WTC11 (cell line): ENCODE measurements around the gene TMTC1. TPM values are rescaled to one million over a fixed set of nuclear protein-coding genes. Genes with fewer than 3 reads are reported as not detected.

Experiments
- ATAC-seq: fragments of 200-7000 bp; cut with Tn5 transposase; 2 replicates; pipeline ENCODE4 v1.10.0; 2021; ENCODE audit warnings: mild to moderate bottlenecking, moderate library complexity
- CTCF ChIA-PET: fragments of 300-600 bp; sonication (Branson Sonifier 250); formaldehyde crosslinking; loops from one replicate; lab custom pipeline; 2021; ENCODE audit warnings: antibody characterized with exemption; lab: Charles Lee
- POLR2A ChIA-PET: fragments of 350-600 bp; sonication (Branson Sonifier 250); formaldehyde crosslinking; loops from one replicate; lab custom pipeline; 2021; ENCODE audit warnings: antibody characterized with exemption; lab: Charles Lee
- DNase-seq: peaks from one replicate; pipeline ENCODE4 v3.0.0; 2021; ENCODE audit warnings: low spot score
- H3K27ac Mint-ChIP-seq: 2 replicates; pipeline ENCODE4 v1.8.0; 2021; ENCODE audit warnings: mixed read lengths
- H3K27me3 Mint-ChIP-seq: 2 replicates; pipeline ENCODE4 v1.8.0; 2021; ENCODE audit warnings: low read depth, mild to moderate bottlenecking, moderate library complexity, mixed read lengths
- H3K36me3 Mint-ChIP-seq: 2 replicates; pipeline ENCODE4 v1.8.0; 2021; ENCODE audit warnings: mixed read lengths
- H3K4me1 Mint-ChIP-seq: 2 replicates; pipeline ENCODE4 v1.8.0; 2022; ENCODE audit warnings: mixed read lengths
- H3K4me3 Mint-ChIP-seq: 2 replicates; pipeline ENCODE4 v1.8.0; 2021; ENCODE audit warnings: mild to moderate bottlenecking, moderate library complexity, mixed read lengths
- H3K9me3 Mint-ChIP-seq: 2 replicates; pipeline ENCODE4 v1.8.0; 2021; ENCODE audit warnings: mixed read lengths
- AFF4 ChIP-seq: sonication (generic); formaldehyde crosslinking; IDR thresholded peaks from 2 replicates; pipeline ENCODE4 v1.8.1; 2023; ENCODE audit warnings: mild to moderate bottlenecking, missing genetic modification reagents, borderline replicate concordance
- ATF1 ChIP-seq: sonication (generic); formaldehyde crosslinking; IDR thresholded peaks from 2 replicates; pipeline ENCODE4 v1.8.1; 2023; ENCODE audit warnings: mild to moderate bottlenecking, moderate library complexity, missing genetic modification reagents
- CREB1 ChIP-seq: sonication (generic); formaldehyde crosslinking; IDR thresholded peaks from 2 replicates; pipeline ENCODE4 v1.8.0; 2023; ENCODE audit warnings: mild to moderate bottlenecking, missing genetic modification reagents
- CREM ChIP-seq: sonication (generic); formaldehyde crosslinking; IDR thresholded peaks from 2 replicates; pipeline ENCODE4 v1.8.1; 2022; ENCODE audit warnings: mild to moderate bottlenecking, missing genetic modification reagents, moderate library complexity
- CTCF ChIP-seq: fragments of 200-600 bp; IDR thresholded peaks from 2 replicates; pipeline ENCODE4 v1.8.0; 2022; ENCODE audit warnings: antibody characterized with exemption
- FOXK1 ChIP-seq: sonication (generic); formaldehyde crosslinking; IDR thresholded peaks from 2 replicates; pipeline ENCODE4 v1.8.0; 2022; ENCODE audit warnings: mild to moderate bottlenecking, moderate library complexity, missing genetic modification reagents
- GTF2I ChIP-seq: fragments of 250-450 bp; sonication (Bioruptor Pico); conservative IDR thresholded peaks from 2 replicates; pipeline ENCODE4 v1.4.0; 2021; ENCODE audit warnings: mild to moderate bottlenecking
- JAZF1 ChIP-seq: fragments of 250-450 bp; sonication (Bioruptor Pico); IDR thresholded peaks from 2 replicates; pipeline ENCODE4 v1.9.0; 2021; ENCODE audit warnings: moderate library complexity, mild to moderate bottlenecking, inconsistent platforms
- JUN ChIP-seq: sonication (generic); formaldehyde crosslinking; IDR thresholded peaks from 2 replicates; pipeline ENCODE4 v1.8.0; 2023; ENCODE audit warnings: mild to moderate bottlenecking, missing genetic modification reagents
- NFE2L1 ChIP-seq: sonication (generic); formaldehyde crosslinking; IDR thresholded peaks from 2 replicates; pipeline ENCODE4 v1.8.1; 2023; ENCODE audit warnings: missing genetic modification reagents
- NR1H2 ChIP-seq: sonication (generic); formaldehyde crosslinking; IDR thresholded peaks from 2 replicates; pipeline ENCODE4 v1.9.0; 2021; ENCODE audit warnings: mild to moderate bottlenecking, moderate library complexity, missing genetic modification reagents
- PRRX2 ChIP-seq: fragments of 250-450 bp; sonication (Bioruptor Pico); IDR thresholded peaks from 2 replicates; pipeline ENCODE4 v1.8.0; 2021; ENCODE audit warnings: mild to moderate bottlenecking
- SP1 ChIP-seq: sonication (generic); formaldehyde crosslinking; conservative IDR thresholded peaks from 2 replicates; pipeline ENCODE4 v1.8.1; 2022; ENCODE audit warnings: missing genetic modification reagents
- STAT6 ChIP-seq: sonication (generic); formaldehyde crosslinking; conservative IDR thresholded peaks from 2 replicates; pipeline ENCODE4 v1.8.1; 2023; ENCODE audit warnings: mild to moderate bottlenecking, low read depth, missing genetic modification reagents, moderate library complexity
- TCF7 ChIP-seq: sonication (generic); formaldehyde crosslinking; IDR thresholded peaks from 2 replicates; pipeline ENCODE4 v1.8.0; 2022; ENCODE audit warnings: mild to moderate bottlenecking, low read depth, missing genetic modification reagents, moderate library complexity
- TEAD4 ChIP-seq: sonication (generic); formaldehyde crosslinking; IDR thresholded peaks from 2 replicates; pipeline ENCODE4 v1.8.0; 2022; ENCODE audit warnings: mild to moderate bottlenecking, missing genetic modification reagents
- TP53 ChIP-seq: sonication (generic); formaldehyde crosslinking; IDR thresholded peaks from 2 replicates; pipeline ENCODE4 v1.8.1; 2023; ENCODE audit warnings: mild to moderate bottlenecking, missing genetic modification reagents
- USF1 ChIP-seq: sonication (generic); formaldehyde crosslinking; IDR thresholded peaks from 2 replicates; pipeline ENCODE4 v1.8.0; 2022; ENCODE audit warnings: mild to moderate bottlenecking, missing genetic modification reagents
- ZNF232 ChIP-seq: sonication (generic); formaldehyde crosslinking; IDR thresholded peaks from 2 replicates; pipeline ENCODE4 v1.8.0; 2022; ENCODE audit warnings: mild to moderate bottlenecking, missing genetic modification reagents
- ZNF532 ChIP-seq: fragments of 250-450 bp; sonication (Bioruptor Pico); IDR thresholded peaks from 2 replicates; pipeline ENCODE4 v1.9.0; 2021; ENCODE audit warnings: mild to moderate bottlenecking, borderline replicate concordance
- total RNA-seq: library from RNA; stranded (reverse); gene quantifications from 3 replicates; pipeline ENCODE4 v1.2.3, GENCODE V29; 2021

The TMTC1 gene
- total RNA-seq, 1 experiment from 2014 or later = 17.3 TPM

- no peak for TF ChIP-seq ZNF532
- no peak for TF ChIP-seq JAZF1 (CRISPR knock-in tag)
- TF ChIP-seq CREM (CRISPR knock-in tag) = no peak
- TF ChIP-seq CTCF = no peak
- no peak for TF ChIP-seq PRRX2 (CRISPR knock-in tag)
- no peak for TF ChIP-seq ZNF232 (CRISPR knock-in tag)
- TF ChIP-seq ATF1 (CRISPR knock-in tag) = no peak
Measured at GRCh38 chr12:29582677-29583272, 201.0 kb downstream of the TMTC1 start (continued).

- no peak for DNase-seq
- Mint-ChIP-seq H3K4me3 (no peak overlapping the region), H3K27ac (no peak overlapping the region), H3K27me3 (no peaks in the 10 kb centered on the region), H3K9me3 (no peaks in the 10 kb centered on the region), H3K36me3 (no peaks in the 10 kb centered on the region), H3K4me1 (peaks cover 7% of the 10 kb centered on the region; the same call in 1 of the 2 replicates)
- no peak for ATAC-seq
- ChIA-PET POLR2A (no interaction called here), CTCF (no interaction called here)
- no peak for TF ChIP-seq TEAD4 (CRISPR knock-in tag)
- TF ChIP-seq FOXK1 (CRISPR knock-in tag) = no peak
- no peak for TF ChIP-seq TP53
- no peak for TF ChIP-seq USF1 (CRISPR knock-in tag)
- no peak for TF ChIP-seq SP1 (CRISPR knock-in tag)
- TF ChIP-seq STAT6 = no peak
- no peak for TF ChIP-seq NFE2L1 (CRISPR knock-in tag)
- no peak for TF ChIP-seq JUN
- no peak for TF ChIP-seq GTF2I (CRISPR knock-in tag)
- no peak for TF ChIP-seq AFF4 (CRISPR knock-in tag)
- TF ChIP-seq NR1H2 (CRISPR knock-in tag) = no peak
- TF ChIP-seq CREB1 (CRISPR knock-in tag) = no peak
- TF ChIP-seq TCF7 = no peak
Measured at GRCh38 chr12:29582146-29582545, 201.6 kb downstream of the TMTC1 start.
